Nephron progenitor cell (in vitro differentiated cells): ENCODE measurements around the gene UBE2H.

Experiments used
- DNase-seq: peaks from one replicate; pipeline ENCODE4 v3.0.0; 2021
- H3K27ac Mint-ChIP-seq: 2 replicates; pipeline ENCODE4 v1.8.0; 2021; ENCODE audit warnings: mild to moderate bottlenecking, moderate library complexity, mixed read lengths
- H3K27me3 Mint-ChIP-seq: 2 replicates; pipeline ENCODE4 v1.8.0; 2021; ENCODE audit warnings: mild to moderate bottlenecking, low read depth, mixed read lengths; ENCODE audit not compliant: poor library complexity
- H3K36me3 Mint-ChIP-seq: 2 replicates; pipeline ENCODE4 v1.8.0; 2021; ENCODE audit warnings: low read depth, mixed read lengths
- H3K4me1 Mint-ChIP-seq: 2 replicates; pipeline ENCODE4 v1.8.0; 2021; ENCODE audit warnings: mixed read lengths
- H3K4me3 Mint-ChIP-seq: 2 replicates; pipeline ENCODE4 v1.8.0; 2021; ENCODE audit warnings: mild to moderate bottlenecking, moderate library complexity, mixed read lengths
- H3K9me3 Mint-ChIP-seq: 2 replicates; pipeline ENCODE4 v1.8.0; 2021; ENCODE audit warnings: mild to moderate bottlenecking, moderate library complexity, mixed read lengths
- CTCF ChIP-seq: fragments of 200-600 bp; sonication (generic); IDR thresholded peaks from 2 replicates; pipeline ENCODE4 v1.5.0; 2021; ENCODE audit warnings: antibody characterized with exemption

The UBE2H gene

GRCh38 chr7:129952653-129953560 lies at the start of gene UBE2H:
TSS of gene UBE2H (minus strand) at chr7:129952960. CDS start at chr7:129952555, 405 bp downstream.
- peaks cover 8% of the 10 kb centered on the region for H3K27me3 Mint-ChIP-seq
- peak within 1 kb of the TSS; percentile 99 for H3K27ac Mint-ChIP-seq
- H3K4me3 Mint-ChIP-seq, result peak within 1 kb of the TSS; percentile 97
- no peak for TF ChIP-seq CTCF
- H3K4me1 Mint-ChIP-seq, result peaks cover 12% of the 10 kb centered on the region
- H3K9me3 Mint-ChIP-seq, result no peaks in the 10 kb centered on the region
- H3K36me3 Mint-ChIP-seq, result no peaks in the 10 kb centered on the region
- peak; percentile 95 for DNase-seq

- no peaks in the 10 kb centered on the region for H3K9me3 Mint-ChIP-seq
- TF ChIP-seq CTCF, result no peak
- H3K4me3 Mint-ChIP-seq, result no peak overlapping the region
- peaks cover 5% of the 10 kb centered on the region for H3K4me1 Mint-ChIP-seq
- DNase-seq, result no peak
- no peaks in the 10 kb centered on the region for H3K36me3 Mint-ChIP-seq
- peak overlapping the region; percentile 34 for H3K27ac Mint-ChIP-seq
- peaks cover 4% of the 10 kb centered on the region for H3K27me3 Mint-ChIP-seq
Observed at GRCh38 chr7:129998446-129998845, 45.7 kb upstream of the UBE2H start.

- Mint-ChIP-seq H3K27ac (peak overlapping the region; percentile 8), H3K4me1 (peaks cover 5% of the 10 kb centered on the region), H3K27me3 (peaks cover 4% of the 10 kb centered on the region), H3K4me3 (no peak overlapping the region), H3K36me3 (no peaks in the 10 kb centered on the region), H3K9me3 (no peaks in the 10 kb centered on the region)
- TF ChIP-seq CTCF, result no peak
- no peak for DNase-seq
Observed at GRCh38 chr7:129997285-129997684, 44.5 kb upstream of the UBE2H start.

- no peak overlapping the region for H3K27ac Mint-ChIP-seq
- no peak overlapping the region for H3K4me3 Mint-ChIP-seq
- H3K4me1 Mint-ChIP-seq, result peaks cover 15% of the 10 kb centered on the region
- no peaks in the 10 kb centered on the region for H3K9me3 Mint-ChIP-seq
- DNase-seq, result no peak
- no peaks in the 10 kb centered on the region for H3K36me3 Mint-ChIP-seq
- TF ChIP-seq CTCF, result no peak
- peaks cover under 1% of the 10 kb centered on the region for H3K27me3 Mint-ChIP-seq
Observed at GRCh38 chr7:129993275-129993674, 40.5 kb upstream of the UBE2H start.

- Mint-ChIP-seq H3K4me1 (peaks cover 15% of the 10 kb centered on the region), H3K27ac (peak overlapping the region; percentile 88), H3K36me3 (no peaks in the 10 kb centered on the region), H3K9me3 (no peaks in the 10 kb centered on the region), H3K27me3 (peaks cover 4% of the 10 kb centered on the region), H3K4me3 (no peak overlapping the region)
- no peak for TF ChIP-seq CTCF
- DNase-seq, result no peak
Observed at GRCh38 chr7:129990403-129991192, 37.8 kb upstream of the UBE2H start.
